Measurements from ENCODE around the gene OSTM1.

Gene OSTM1, protein sequence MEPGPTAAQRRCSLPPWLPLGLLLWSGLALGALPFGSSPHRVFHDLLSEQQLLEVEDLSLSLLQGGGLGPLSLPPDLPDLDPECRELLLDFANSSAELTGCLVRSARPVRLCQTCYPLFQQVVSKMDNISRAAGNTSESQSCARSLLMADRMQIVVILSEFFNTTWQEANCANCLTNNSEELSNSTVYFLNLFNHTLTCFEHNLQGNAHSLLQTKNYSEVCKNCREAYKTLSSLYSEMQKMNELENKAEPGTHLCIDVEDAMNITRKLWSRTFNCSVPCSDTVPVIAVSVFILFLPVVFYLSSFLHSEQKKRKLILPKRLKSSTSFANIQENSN
- long read RNA-seq, full-length matches to known transcripts: 147 of 158 reads
- long read RNA-seq, partial matches to known transcripts: 4 of 158 reads
- long read RNA-seq, other reads (novel, unspliced or antisense): 7 of 158 reads

DNA sequence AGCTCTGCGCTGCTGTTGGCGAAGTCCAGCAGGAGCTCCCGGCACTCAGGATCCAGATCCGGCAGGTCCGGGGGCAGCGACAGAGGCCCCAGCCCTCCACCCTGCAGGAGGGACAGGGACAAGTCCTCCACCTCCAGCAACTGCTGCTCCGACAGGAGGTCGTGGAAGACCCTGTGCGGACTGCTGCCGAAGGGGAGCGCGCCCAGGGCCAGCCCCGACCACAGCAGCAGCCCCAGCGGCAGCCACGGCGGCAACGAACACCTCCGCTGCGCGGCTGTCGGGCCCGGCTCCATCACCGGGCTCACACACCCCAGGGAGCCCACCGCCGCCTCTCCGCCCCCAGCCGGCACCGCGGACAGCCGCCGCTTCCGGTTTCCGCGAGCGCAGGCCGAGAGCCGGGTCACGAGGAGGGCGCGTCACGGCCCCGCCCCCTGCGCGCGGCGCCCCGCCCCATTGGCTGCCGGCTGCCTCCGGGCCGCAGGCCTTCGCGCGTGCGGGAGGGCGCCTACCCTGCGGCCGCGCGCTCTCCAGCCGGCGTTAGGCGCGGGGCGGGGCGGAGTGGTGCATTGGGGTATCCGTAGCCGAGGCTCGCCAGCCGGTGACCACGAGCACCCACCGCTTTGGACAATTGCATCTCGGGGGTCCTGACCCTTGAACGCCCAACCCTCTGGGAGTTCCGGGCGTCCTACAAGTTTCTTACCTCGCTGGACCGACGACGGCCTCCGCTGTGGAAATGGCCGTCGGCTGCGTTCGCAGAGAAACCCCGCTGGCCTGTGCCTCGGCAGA, at the start of gene OSTM1:
OSTM1 (minus strand) TSS at position 383 of the 786 bp plus-strand sequence; CDS start at position 293, 90 bp downstream.
- DNase-seq (ENCODE audit: low read depth in 1 of 2, low spot score in 1 of 2): peak; percentile 69 to 87
- H3K4me3 ChIP-seq (replicated peaks; ENCODE audit: insufficient read depth, low read length): peak within 1 kb of the TSS; percentile 75
- peak; percentile 13; the same call in 1 of the 2 replicates for TF ChIP-seq SPI1 (IDR thresholded peaks at IDR 0.05; ENCODE audit: borderline replicate concordance, low read depth)
- peak; percentile 78 for TF ChIP-seq POLR2AphosphoS5 (IDR thresholded peaks at IDR 0.05; ENCODE audit: low read depth)
- TF ChIP-seq, protein P1, sequence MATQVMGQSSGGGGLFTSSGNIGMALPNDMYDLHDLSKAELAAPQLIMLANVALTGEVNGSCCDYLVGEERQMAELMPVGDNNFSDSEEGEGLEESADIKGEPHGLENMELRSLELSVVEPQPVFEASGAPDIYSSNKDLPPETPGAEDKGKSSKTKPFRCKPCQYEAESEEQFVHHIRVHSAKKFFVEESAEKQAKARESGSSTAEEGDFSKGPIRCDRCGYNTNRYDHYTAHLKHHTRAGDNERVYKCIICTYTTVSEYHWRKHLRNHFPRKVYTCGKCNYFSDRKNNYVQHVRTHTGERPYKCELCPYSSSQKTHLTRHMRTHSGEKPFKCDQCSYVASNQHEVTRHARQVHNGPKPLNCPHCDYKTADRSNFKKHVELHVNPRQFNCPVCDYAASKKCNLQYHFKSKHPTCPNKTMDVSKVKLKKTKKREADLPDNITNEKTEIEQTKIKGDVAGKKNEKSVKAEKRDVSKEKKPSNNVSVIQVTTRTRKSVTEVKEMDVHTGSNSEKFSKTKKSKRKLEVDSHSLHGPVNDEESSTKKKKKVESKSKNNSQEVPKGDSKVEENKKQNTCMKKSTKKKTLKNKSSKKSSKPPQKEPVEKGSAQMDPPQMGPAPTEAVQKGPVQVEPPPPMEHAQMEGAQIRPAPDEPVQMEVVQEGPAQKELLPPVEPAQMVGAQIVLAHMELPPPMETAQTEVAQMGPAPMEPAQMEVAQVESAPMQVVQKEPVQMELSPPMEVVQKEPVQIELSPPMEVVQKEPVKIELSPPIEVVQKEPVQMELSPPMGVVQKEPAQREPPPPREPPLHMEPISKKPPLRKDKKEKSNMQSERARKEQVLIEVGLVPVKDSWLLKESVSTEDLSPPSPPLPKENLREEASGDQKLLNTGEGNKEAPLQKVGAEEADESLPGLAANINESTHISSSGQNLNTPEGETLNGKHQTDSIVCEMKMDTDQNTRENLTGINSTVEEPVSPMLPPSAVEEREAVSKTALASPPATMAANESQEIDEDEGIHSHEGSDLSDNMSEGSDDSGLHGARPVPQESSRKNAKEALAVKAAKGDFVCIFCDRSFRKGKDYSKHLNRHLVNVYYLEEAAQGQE (IDR thresholded peaks at IDR 0.05; ENCODE audit: insufficient replicate concordance, low read depth): peak; percentile 88
- TF ChIP-seq GABPA (IDR thresholded peaks at IDR 0.05; ENCODE audit: low read depth): 0 out of 2 replicates have a peak, but pooled peaks have one; percentile 39
- TF ChIP-seq, protein P2, sequence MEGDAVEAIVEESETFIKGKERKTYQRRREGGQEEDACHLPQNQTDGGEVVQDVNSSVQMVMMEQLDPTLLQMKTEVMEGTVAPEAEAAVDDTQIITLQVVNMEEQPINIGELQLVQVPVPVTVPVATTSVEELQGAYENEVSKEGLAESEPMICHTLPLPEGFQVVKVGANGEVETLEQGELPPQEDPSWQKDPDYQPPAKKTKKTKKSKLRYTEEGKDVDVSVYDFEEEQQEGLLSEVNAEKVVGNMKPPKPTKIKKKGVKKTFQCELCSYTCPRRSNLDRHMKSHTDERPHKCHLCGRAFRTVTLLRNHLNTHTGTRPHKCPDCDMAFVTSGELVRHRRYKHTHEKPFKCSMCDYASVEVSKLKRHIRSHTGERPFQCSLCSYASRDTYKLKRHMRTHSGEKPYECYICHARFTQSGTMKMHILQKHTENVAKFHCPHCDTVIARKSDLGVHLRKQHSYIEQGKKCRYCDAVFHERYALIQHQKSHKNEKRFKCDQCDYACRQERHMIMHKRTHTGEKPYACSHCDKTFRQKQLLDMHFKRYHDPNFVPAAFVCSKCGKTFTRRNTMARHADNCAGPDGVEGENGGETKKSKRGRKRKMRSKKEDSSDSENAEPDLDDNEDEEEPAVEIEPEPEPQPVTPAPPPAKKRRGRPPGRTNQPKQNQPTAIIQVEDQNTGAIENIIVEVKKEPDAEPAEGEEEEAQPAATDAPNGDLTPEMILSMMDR (IDR thresholded peaks at IDR 0.05; ENCODE audit: insufficient read depth, low read length): no peak
- peak within 1 kb of the TSS; percentile 81 for H3K27ac ChIP-seq (replicated peaks)
- no peaks in the 10 kb centered on the region for H3K27me3 ChIP-seq (ENCODE audit: insufficient read depth, poor library complexity, severe bottlenecking)

DNA sequence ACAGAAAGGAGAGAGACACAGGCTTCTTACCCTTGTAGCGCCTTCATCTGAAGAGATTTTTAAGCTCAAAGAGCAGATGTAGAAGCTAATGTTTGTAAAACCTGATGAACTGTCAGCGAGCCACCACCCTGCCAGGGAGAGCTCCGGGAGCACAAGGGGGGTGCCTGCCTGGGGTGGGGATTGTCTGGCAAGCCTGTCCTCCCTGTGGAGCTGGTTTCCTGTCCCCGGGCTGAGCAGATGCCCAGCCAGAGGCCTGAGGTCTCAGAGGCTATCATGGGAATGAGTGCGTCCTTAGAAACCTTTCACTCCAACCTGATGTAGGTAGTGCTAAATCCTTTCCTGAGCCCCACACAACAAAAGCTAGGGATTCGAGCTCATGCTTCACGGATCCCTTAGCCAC, 49.4 kb upstream of the OSTM1 start:
- no peak for DNase-seq (ENCODE audit: low read depth in 1 of 2, low spot score in 1 of 2)
- no peak overlapping the region for H3K27ac ChIP-seq (replicated peaks)
- no peak overlapping the region for H3K4me3 ChIP-seq (replicated peaks; ENCODE audit: insufficient read depth, low read length)
- H3K27me3 ChIP-seq (ENCODE audit: insufficient read depth, poor library complexity, severe bottlenecking): peaks cover 51% of the 10 kb centered on the region
- TF ChIP-seq POLR2AphosphoS5 (IDR thresholded peaks at IDR 0.05; ENCODE audit: low read depth) (no peak), GABPA (IDR thresholded peaks at IDR 0.05; ENCODE audit: low read depth) (no peak), SPI1 (IDR thresholded peaks at IDR 0.05; ENCODE audit: borderline replicate concordance, low read depth) (no peak)
- TF ChIP-seq, protein P2 (IDR thresholded peaks at IDR 0.05; ENCODE audit: insufficient read depth, low read length): no peak
- TF ChIP-seq, protein P1 (IDR thresholded peaks at IDR 0.05; ENCODE audit: insufficient replicate concordance, low read depth): no peak

DNA sequence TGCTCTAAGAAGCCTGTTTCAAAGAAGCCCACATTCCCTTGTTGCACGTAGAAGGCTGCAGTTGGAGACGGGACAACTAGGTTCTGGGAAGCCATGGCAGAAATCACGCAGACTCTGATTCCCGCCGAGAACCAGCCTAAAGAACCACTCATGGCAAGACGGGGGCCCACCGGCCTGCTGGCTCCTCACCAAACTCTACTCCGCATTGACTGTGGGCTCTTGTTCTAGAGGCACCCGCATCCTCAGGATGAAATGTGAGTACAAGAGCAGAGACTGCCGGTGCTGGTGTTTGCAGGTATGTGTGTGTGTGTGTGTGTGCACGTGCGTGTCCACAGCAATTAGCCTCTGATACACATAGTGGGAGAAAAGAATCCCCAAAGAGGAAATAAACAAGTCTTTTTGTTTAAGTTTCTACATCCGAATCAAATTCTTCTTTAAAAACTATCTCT, 49.0 kb upstream of the OSTM1 start:
- H3K4me3 ChIP-seq (replicated peaks; ENCODE audit: insufficient read depth, low read length): no peak overlapping the region
- no peak overlapping the region for H3K27ac ChIP-seq (replicated peaks)
- H3K27me3 ChIP-seq (ENCODE audit: insufficient read depth, poor library complexity, severe bottlenecking): peaks cover 55% of the 10 kb centered on the region
- DNase-seq (ENCODE audit: low read depth in 1 of 2, low spot score in 1 of 2): no peak
- TF ChIP-seq GABPA (IDR thresholded peaks at IDR 0.05; ENCODE audit: low read depth) (no peak), SPI1 (IDR thresholded peaks at IDR 0.05; ENCODE audit: borderline replicate concordance, low read depth) (no peak), POLR2AphosphoS5 (IDR thresholded peaks at IDR 0.05; ENCODE audit: low read depth) (no peak)
- TF ChIP-seq, protein P2 (IDR thresholded peaks at IDR 0.05; ENCODE audit: insufficient read depth, low read length): no peak
- TF ChIP-seq, protein P1 (IDR thresholded peaks at IDR 0.05; ENCODE audit: insufficient replicate concordance, low read depth): no peak
